ENCODE data around the gene XRCC6. TPM values are rescaled to one million over a fixed set of nuclear protein-coding genes. Genes with fewer than 3 reads are reported as not detected.
"Not testable (repeated sequence)": the region's sequence is repeated elsewhere in the genome, so short reads cannot be mapped to it uniquely, and the experiment has no call there.

XRCC6 gene
- total and polyA plus RNA-seq, 2 donors (not counting 1 experiment from before 2014, with no cell fraction given): 183 to 268 TPM

GRCh38 chr22:41625577-41625976 lies 4.5 kb downstream of the XRCC6 start:
- H3K4me2 ChIP-seq (ENCODE audit: extremely low read depth, insufficient read depth, low read length): no peak overlapping the region
- peaks cover 22% of the 10 kb centered on the region for H3K36me3 ChIP-seq (ENCODE audit: control insufficient read depth, insufficient read depth, low read length)
- H3K4me3 ChIP-seq (replicated peaks in 1 of 4; ENCODE audit: control extremely low read depth in 1 of 4, insufficient read depth in 1 of 4, low read depth in 3 of 4, low read length in 4 of 4): no peak overlapping the region
- no peak overlapping the region for H3K9ac ChIP-seq (ENCODE audit: insufficient read depth, low read length)
- H2AFZ ChIP-seq (ENCODE audit: low read length): no peak overlapping the region
- TF ChIP-seq EZH2 (IDR thresholded peaks at IDR 0.05; ENCODE audit: low read length, missing control alignments): no peak
- TF ChIP-seq CTCF (conservative IDR thresholded peaks at IDR 0.05 in 1 of 2, IDR thresholded peaks at IDR 0.05 in 1 of 2; ENCODE audit: low read depth in 1 of 2, low read length in 2 of 2): no peak
- no peaks in the 10 kb centered on the region for H3K4me1 ChIP-seq (ENCODE audit: control insufficient read depth, extremely low read depth, insufficient read depth, low read length)
- no peaks in the 10 kb centered on the region for H3K27me3 ChIP-seq (ENCODE audit: control insufficient read depth, insufficient read depth, low read length)
- H3K79me2 ChIP-seq (ENCODE audit: control insufficient read depth, insufficient read depth, low read length): peaks cover 36% of the 10 kb centered on the region
- H4K20me1 ChIP-seq (ENCODE audit: control insufficient read depth, extremely low read depth, insufficient read depth, low read length): no peaks in the 10 kb centered on the region
- no peak for DNase-seq (ENCODE audit: low read depth in 2 of 2)
- no peaks in the 10 kb centered on the region for H3K9me3 ChIP-seq (ENCODE audit: control insufficient read depth, insufficient read depth, low read depth, low read length)
- H3K27ac ChIP-seq (ENCODE audit: insufficient read depth, low read length): no peak overlapping the region

DNA sequence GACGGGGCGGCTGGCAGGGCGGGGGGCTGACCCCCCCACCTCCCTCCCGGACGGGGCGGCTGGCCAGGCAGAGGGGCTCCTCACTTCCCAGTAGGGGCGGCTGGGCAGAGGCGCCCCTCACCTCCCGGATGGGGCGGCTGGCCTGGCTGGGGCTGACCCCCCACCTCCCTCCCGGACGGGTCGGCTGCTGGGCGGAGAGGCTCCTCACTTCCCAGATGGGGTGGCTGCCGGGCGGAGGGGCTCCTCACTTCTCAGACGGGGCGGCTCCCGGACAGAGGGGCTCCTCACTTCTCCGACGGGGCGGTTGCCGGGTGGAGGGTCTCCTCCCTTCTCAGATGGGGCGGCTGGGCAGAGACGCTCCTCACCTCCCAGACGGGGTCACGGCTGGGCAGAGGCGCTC lies 10.0 kb downstream of the XRCC6 start:
- H3K79me2 ChIP-seq (ENCODE audit: control insufficient read depth, insufficient read depth, low read length); H3K27me3 ChIP-seq (ENCODE audit: control insufficient read depth, insufficient read depth, low read length); H3K27ac ChIP-seq (ENCODE audit: insufficient read depth, low read length); H3K4me2 ChIP-seq (ENCODE audit: extremely low read depth, insufficient read depth, low read length); DNase-seq (ENCODE audit: low read depth in 2 of 2); H3K9ac ChIP-seq (ENCODE audit: insufficient read depth, low read length); H3K4me3 ChIP-seq (replicated peaks in 1 of 4; ENCODE audit: control extremely low read depth in 1 of 4, insufficient read depth in 1 of 4, low read depth in 3 of 4, low read length in 4 of 4); H4K20me1 ChIP-seq (ENCODE audit: control insufficient read depth, extremely low read depth, insufficient read depth, low read length); H3K9me3 ChIP-seq (ENCODE audit: control insufficient read depth, insufficient read depth, low read depth, low read length); H2AFZ ChIP-seq (ENCODE audit: low read length); H3K4me1 ChIP-seq (ENCODE audit: control insufficient read depth, extremely low read depth, insufficient read depth, low read length): not testable (repeated sequence)
- peaks cover 15% of the 10 kb centered on the region for H3K36me3 ChIP-seq (ENCODE audit: control insufficient read depth, insufficient read depth, low read length)

GRCh38 chr22:41631615-41632014 lies 10.5 kb downstream of the XRCC6 start:
- H3K9ac ChIP-seq (ENCODE audit: insufficient read depth, low read length); H3K4me2 ChIP-seq (ENCODE audit: extremely low read depth, insufficient read depth, low read length); DNase-seq (ENCODE audit: low read depth in 2 of 2); H3K4me3 ChIP-seq (replicated peaks in 1 of 4; ENCODE audit: control extremely low read depth in 1 of 4, insufficient read depth in 1 of 4, low read depth in 3 of 4, low read length in 4 of 4); H3K9me3 ChIP-seq (ENCODE audit: control insufficient read depth, insufficient read depth, low read depth, low read length); H4K20me1 ChIP-seq (ENCODE audit: control insufficient read depth, extremely low read depth, insufficient read depth, low read length); H3K79me2 ChIP-seq (ENCODE audit: control insufficient read depth, insufficient read depth, low read length); H2AFZ ChIP-seq (ENCODE audit: low read length); H3K27me3 ChIP-seq (ENCODE audit: control insufficient read depth, insufficient read depth, low read length); H3K27ac ChIP-seq (ENCODE audit: insufficient read depth, low read length); H3K4me1 ChIP-seq (ENCODE audit: control insufficient read depth, extremely low read depth, insufficient read depth, low read length): not testable (repeated sequence)
- peaks cover 17% of the 10 kb centered on the region for H3K36me3 ChIP-seq (ENCODE audit: control insufficient read depth, insufficient read depth, low read length)

DNA sequence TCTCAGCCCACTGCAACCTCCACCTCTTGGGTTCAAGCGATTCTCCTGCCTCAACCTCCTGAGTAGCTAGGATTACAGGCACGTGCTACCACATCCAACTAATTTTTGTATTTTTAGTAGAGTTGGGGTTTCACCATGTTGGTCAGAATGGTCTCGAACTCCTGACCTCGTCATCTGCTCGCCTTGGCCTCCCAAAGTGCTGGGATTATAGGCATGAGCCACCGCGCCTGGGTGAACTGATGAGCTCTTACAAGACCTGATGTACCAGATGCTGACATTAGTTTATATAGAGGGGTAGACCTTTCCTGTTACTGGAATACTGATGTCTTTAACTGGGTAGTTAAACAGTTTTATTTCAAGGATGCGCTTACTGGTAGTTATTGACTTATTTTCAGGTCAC lies 13.5 kb downstream of the XRCC6 start:
- not testable (repeated sequence) for H3K9ac ChIP-seq (ENCODE audit: insufficient read depth, low read length); H3K27me3 ChIP-seq (ENCODE audit: control insufficient read depth, insufficient read depth, low read length); H3K79me2 ChIP-seq (ENCODE audit: control insufficient read depth, insufficient read depth, low read length); H3K4me3 ChIP-seq (replicated peaks in 1 of 4; ENCODE audit: control extremely low read depth in 1 of 4, insufficient read depth in 1 of 4, low read depth in 3 of 4, low read length in 4 of 4); H3K4me1 ChIP-seq (ENCODE audit: control insufficient read depth, extremely low read depth, insufficient read depth, low read length); H3K27ac ChIP-seq (ENCODE audit: insufficient read depth, low read length); H4K20me1 ChIP-seq (ENCODE audit: control insufficient read depth, extremely low read depth, insufficient read depth, low read length); H2AFZ ChIP-seq (ENCODE audit: low read length); H3K9me3 ChIP-seq (ENCODE audit: control insufficient read depth, insufficient read depth, low read depth, low read length); H3K4me2 ChIP-seq (ENCODE audit: extremely low read depth, insufficient read depth, low read length); DNase-seq (ENCODE audit: low read depth in 2 of 2)
- peaks cover 17% of the 10 kb centered on the region for H3K36me3 ChIP-seq (ENCODE audit: control insufficient read depth, insufficient read depth, low read length)
